Measurements from ENCODE around the gene STAB1. TPM values are rescaled to one million over a fixed set of nuclear protein-coding genes. Genes with fewer than 3 reads are reported as not detected.
A peak's percentile ranks its signal among the peaks of the same experiment; 100 is the strongest.

The STAB1 gene
- total and polyA plus RNA-seq, 10 of the 15 experiments (the other 5 are each of a cell fraction or from before 2014, with no cell fraction given) = 0.46 TPM; not detected in 9

- 84% methylated on average over 7 of the region's 7 CpGs for WGBS (ENCODE audit: insufficient coverage, insufficient replicate concordance, low lambda C conversion rate, missing lambda C conversion rate)
- Histone ChIP-seq H3K4me1 (ENCODE audit: control insufficient read depth, insufficient read depth, low read length) (no peaks in the 10 kb centered on the region), H3K27ac (ENCODE audit: control insufficient read depth, insufficient read depth) (no peak overlapping the region), H3K4me2 (ENCODE audit: control insufficient read depth, insufficient read depth) (no peak overlapping the region), H3K79me2 (ENCODE audit: control insufficient read depth, insufficient read depth, low read length) (no peaks in the 10 kb centered on the region), H4K20me1 (ENCODE audit: control insufficient read depth, insufficient read depth) (no peaks in the 10 kb centered on the region), H2AFZ (ENCODE audit: control insufficient read depth, low read depth, low read length) (no peak overlapping the region), H3K9ac (ENCODE audit: control insufficient read depth, insufficient read depth, low read length) (no peak overlapping the region), H3K27me3 (replicated peaks in 1 of 2; ENCODE audit: control insufficient read depth in 2 of 2, insufficient read depth in 2 of 2, low read length in 1 of 2) (no peaks in the 10 kb centered on the region), H3K4me3 (no peak overlapping the region), H3K9me3 (replicated peaks; ENCODE audit: control insufficient read depth, insufficient read depth, low read length) (no peaks in the 10 kb centered on the region), H3K36me3 (ENCODE audit: control insufficient read depth in 2 of 2, insufficient read depth in 2 of 2, low read length in 1 of 2) (peaks cover 26 to 41% of the 10 kb centered on the region in 2 experiments)
- FAIRE-seq (no peak), ATAC-seq (no peak), DNase-seq (ENCODE audit: low read depth, low spot score) (no peak)
- intact Hi-C loops (cut with micrococcal nuclease; ENCODE audit: unreplicated experiment) = no loop called here
- CTCF ChIA-PET = no interaction called here
- RAD21 ChIA-PET (ENCODE audit: unreplicated experiment) = no interaction called here
- TF ChIP-seq POLR2AphosphoS5 (IDR thresholded peaks at IDR 0.05; ENCODE audit: low read length) (0 out of 2 replicates have a peak, but pooled peaks have one; percentile 22), ZBTB40 (IDR thresholded peaks at IDR 0.05; ENCODE audit: borderline replicate concordance) (no peak), POLR2A (IDR thresholded peaks at IDR 0.05; ENCODE audit: low read depth, low read length) (peak; percentile 35; the same call in 1 of the 2 replicates)
- SMC1A ChIA-PET (ENCODE audit: uncharacterized antibody, unreplicated experiment) = no interaction called here
- in situ Hi-C loops (cut with MboI) = no loop called here
- BruUV-seq (replicated peaks) = no TSS peak
- POLR2A ChIA-PET = no interaction called here
Observed at GRCh38 chr3:52479037-52479876, 15.9 kb upstream of the STAB1 start.

Data from GM12878 (cell line).